Measurements from ENCODE around the gene CFAP90. TPM values are rescaled to one million over a fixed set of nuclear protein-coding genes. Genes with fewer than 3 reads are reported as not detected.
A peak's percentile ranks its signal among the peaks of the same experiment; 100 is the strongest.

CFAP90 gene
- total and polyA plus RNA-seq, 12 donors: 0.03 to 0.26 TPM; not detected in 10

DNA sequence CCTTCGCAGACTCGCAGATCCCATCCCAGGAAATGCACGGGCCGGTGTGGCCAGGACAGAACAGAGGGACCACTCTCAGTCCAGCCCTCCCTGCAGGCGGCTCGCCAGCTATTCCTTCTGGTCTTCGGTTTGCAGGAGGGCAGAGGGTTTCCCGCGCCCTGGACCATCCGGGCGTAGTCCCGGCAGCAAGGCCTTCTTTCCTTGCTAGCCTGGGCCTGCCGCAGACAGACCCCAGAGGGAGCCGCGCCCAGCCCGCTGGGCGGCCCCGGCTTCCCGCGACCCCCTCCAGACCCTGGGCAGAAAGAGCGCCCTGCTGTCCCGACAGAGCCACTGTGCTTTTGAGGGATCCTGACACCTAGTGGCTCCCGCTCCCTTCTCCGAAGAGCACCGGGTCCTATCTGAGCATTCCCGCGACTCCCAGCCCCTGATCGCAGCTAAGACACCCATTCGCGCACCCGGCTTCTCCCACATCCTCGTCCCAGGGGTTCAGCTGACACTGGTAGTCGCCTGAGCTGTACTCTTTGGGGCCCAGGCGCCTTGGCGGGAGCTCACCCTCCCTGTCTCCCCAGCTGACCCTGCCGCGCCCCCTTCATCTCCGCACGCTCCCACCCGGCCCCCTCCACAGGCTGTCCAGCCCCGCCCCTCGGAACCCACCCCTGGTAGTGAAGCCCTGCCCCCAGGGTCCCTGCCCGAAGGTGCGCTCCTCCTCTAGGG lies 1.1 kb downstream of the CFAP90 start:
- peak overlapping the region; percentile 4 to 63 (median 52) for H3K4me3 ChIP-seq
- TF ChIP-seq, protein P1, sequence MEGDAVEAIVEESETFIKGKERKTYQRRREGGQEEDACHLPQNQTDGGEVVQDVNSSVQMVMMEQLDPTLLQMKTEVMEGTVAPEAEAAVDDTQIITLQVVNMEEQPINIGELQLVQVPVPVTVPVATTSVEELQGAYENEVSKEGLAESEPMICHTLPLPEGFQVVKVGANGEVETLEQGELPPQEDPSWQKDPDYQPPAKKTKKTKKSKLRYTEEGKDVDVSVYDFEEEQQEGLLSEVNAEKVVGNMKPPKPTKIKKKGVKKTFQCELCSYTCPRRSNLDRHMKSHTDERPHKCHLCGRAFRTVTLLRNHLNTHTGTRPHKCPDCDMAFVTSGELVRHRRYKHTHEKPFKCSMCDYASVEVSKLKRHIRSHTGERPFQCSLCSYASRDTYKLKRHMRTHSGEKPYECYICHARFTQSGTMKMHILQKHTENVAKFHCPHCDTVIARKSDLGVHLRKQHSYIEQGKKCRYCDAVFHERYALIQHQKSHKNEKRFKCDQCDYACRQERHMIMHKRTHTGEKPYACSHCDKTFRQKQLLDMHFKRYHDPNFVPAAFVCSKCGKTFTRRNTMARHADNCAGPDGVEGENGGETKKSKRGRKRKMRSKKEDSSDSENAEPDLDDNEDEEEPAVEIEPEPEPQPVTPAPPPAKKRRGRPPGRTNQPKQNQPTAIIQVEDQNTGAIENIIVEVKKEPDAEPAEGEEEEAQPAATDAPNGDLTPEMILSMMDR (IDR thresholded peaks at IDR 0.05): peak in 4 of 9 donors; percentile 10 to 46 (median 37)
- DNase-seq: peak in 1 of 2 donors; percentile 7
- intact Hi-C loops (cut with DNase I): no loop called here
- H3K27me3 ChIP-seq: peaks cover 18 to 57% (median 43%) of the 10 kb centered on the region in 7 donors
- H3K36me3 ChIP-seq: no peaks in the 10 kb centered on the region
- H3K4me1 ChIP-seq: peaks cover 7 to 27% (median 11%) of the 10 kb centered on the region in 9 donors
- H3K27ac ChIP-seq: no peak overlapping the region
- no peaks in the 10 kb centered on the region for H3K9me3 ChIP-seq
- ATAC-seq: peak; percentile 20 to 62 (median 50)
- 2 to 3% methylated on average over 44 of the region's 44 CpGs for WGBS, 2 donors

DNA sequence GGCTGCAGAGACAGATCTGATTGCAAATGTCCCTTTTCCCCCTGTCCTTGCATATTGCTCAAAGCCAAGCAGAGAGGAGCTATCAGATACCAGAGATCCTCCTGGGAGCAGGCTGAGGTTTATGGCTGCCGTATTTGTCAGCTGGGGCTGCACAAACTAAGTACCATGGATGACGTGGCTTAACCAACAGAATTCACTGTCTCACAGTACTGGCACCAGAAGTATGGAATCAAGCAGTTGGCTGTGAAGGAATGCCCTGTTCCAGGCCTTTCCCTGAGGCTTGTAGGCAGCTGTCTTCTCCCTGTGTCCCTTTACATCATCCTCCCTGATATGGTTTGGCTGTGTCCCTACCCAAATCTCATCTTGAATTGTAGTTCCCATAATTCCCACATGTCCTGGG lies 2.6 kb downstream of the CFAP90 start:
- intact Hi-C loops (cut with DNase I): no loop called here
- no peak overlapping the region for H3K27ac ChIP-seq
- no peaks in the 10 kb centered on the region for H3K9me3 ChIP-seq
- H3K4me1 ChIP-seq: peaks cover 7 to 27% (median 11%) of the 10 kb centered on the region in 9 donors
- DNase-seq (no peak), ATAC-seq (no peak)
- H3K4me3 ChIP-seq: no peak overlapping the region
- TF ChIP-seq, protein P1 (IDR thresholded peaks at IDR 0.05): no peak
- H3K27me3 ChIP-seq: peaks cover 18 to 61% (median 46%) of the 10 kb centered on the region in 7 donors
- 73 to 80% methylated on average over 2 of the region's 2 CpGs for WGBS, 2 donors
- H3K36me3 ChIP-seq: no peaks in the 10 kb centered on the region

DNA sequence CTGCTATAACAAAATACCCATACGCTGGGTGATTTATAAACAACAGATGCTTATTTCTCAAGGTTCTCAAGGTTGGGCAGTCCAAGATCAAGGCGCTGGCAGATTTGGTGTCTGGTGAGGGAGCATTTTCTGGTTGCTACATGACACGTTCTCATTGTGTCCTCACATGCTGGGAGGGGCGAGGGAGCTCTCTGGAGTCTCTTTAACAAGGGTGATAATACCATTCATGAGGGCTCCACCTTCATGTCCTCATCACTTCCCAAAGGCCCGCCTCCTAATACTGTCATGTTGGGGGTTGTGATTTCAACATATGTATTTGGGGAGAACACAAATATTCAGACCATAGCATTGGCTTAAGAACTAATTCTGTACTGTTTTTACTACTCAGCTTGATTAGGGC lies 4.6 kb downstream of the CFAP90 start:
- intact Hi-C loops (cut with DNase I): no loop called here
- ATAC-seq (no peak), DNase-seq (no peak)
- TF ChIP-seq, protein P1 (IDR thresholded peaks at IDR 0.05): no peak
- Histone ChIP-seq H3K36me3 (no peaks in the 10 kb centered on the region), H3K4me1 (peaks cover 7 to 17% (median 10%) of the 10 kb centered on the region in 9 donors), H3K4me3 (no peak overlapping the region), H3K27me3 (peaks cover 18 to 67% (median 50%) of the 10 kb centered on the region in 7 donors), H3K9me3 (no peaks in the 10 kb centered on the region), H3K27ac (no peak overlapping the region)
- WGBS, 2 donors: 85 to 87% methylated on average over 5 of the region's 5 CpGs

DNA sequence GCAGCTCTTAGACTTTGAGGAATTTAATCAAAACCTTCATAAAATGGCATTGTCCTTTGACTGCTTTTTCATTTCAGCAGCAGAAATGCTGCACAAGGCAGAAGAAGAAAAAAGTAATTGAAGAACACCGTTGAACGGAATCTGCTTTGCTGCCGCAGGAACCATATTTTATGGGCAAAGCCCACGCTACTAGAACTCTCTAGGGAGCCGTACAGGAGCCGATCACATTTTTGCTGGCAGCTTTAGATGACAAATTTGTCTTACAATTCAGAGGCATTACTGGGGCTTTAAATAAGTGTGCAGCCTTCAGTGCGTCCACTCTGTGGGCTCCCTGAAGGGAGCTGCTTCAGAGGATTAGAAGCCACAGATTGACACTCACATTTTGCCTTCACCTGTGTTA lies 5.4 kb downstream of the CFAP90 start:
- Histone ChIP-seq H3K36me3 (no peaks in the 10 kb centered on the region), H3K27me3 (peaks cover 18 to 67% (median 48%) of the 10 kb centered on the region in 7 donors), H3K4me1 (peaks cover 4 to 11% (median 10%) of the 10 kb centered on the region in 9 donors), H3K4me3 (no peak overlapping the region), H3K9me3 (no peaks in the 10 kb centered on the region), H3K27ac (no peak overlapping the region)
- DNase-seq (no peak), ATAC-seq (no peak)
- TF ChIP-seq, protein P1 (IDR thresholded peaks at IDR 0.05): no peak
- intact Hi-C loops (cut with DNase I): no loop called here
- WGBS, 2 donors: 82 to 83% methylated on average over 7 of the region's 7 CpGs

All from heart right ventricle (tissue), 16 donors.